HepG2 (cell line): ENCODE results near the gene FOXD2. TPM values are rescaled to one million over a fixed set of nuclear protein-coding genes. Genes with fewer than 3 reads are reported as not detected.

Experiments used
- FUBP1 ChIP-seq: sonication (generic); formaldehyde crosslinking; IDR thresholded peaks from 2 replicates; pipeline ENCODE4 v1.5.1; 2020; ENCODE audit warnings: missing genetic modification reagents, mild to moderate bottlenecking, borderline replicate concordance
- KIAA2018 ChIP-seq: sonication (generic); formaldehyde crosslinking; IDR thresholded peaks from 2 replicates; pipeline ENCODE4 v1.5.0; 2020; ENCODE audit warnings: mild to moderate bottlenecking, missing genetic modification reagents, borderline replicate concordance
- MAFG ChIP-seq: sonication (generic); formaldehyde crosslinking; IDR thresholded peaks from 2 replicates; pipeline ENCODE4 v1.5.1; 2020; ENCODE audit warnings: mild to moderate bottlenecking, missing genetic modification reagents
- PPARG ChIP-seq: conservative IDR thresholded peaks from 2 replicates; pipeline ENCODE4 v1.6.1; 2016; ENCODE audit warnings: missing biosample characterization, missing genetic modification reagents
- RFX3 ChIP-seq: IDR thresholded peaks from 2 replicates; pipeline ENCODE4 v1.6.1; 2016; ENCODE audit warnings: missing biosample characterization, missing genetic modification reagents
- ZNF263 ChIP-seq: sonication (generic); formaldehyde crosslinking; IDR thresholded peaks from 2 replicates; pipeline ENCODE4 v1.4.0; 2020; ENCODE audit warnings: missing genetic modification reagents
- ZNF557 ChIP-seq: sonication (generic); formaldehyde crosslinking; IDR thresholded peaks from 2 replicates; pipeline ENCODE4 v1.4.0; 2020; ENCODE audit warnings: missing genetic modification reagents
- ZNF687 ChIP-seq: sonication (generic); formaldehyde crosslinking; IDR thresholded peaks from 2 replicates; pipeline ENCODE4 v1.5.1; 2020; ENCODE audit warnings: mild to moderate bottlenecking, missing genetic modification reagents, moderate library complexity
- ZNF724P ChIP-seq: sonication (generic); formaldehyde crosslinking; IDR thresholded peaks from 2 replicates; pipeline ENCODE4 v1.8.0; 2022; ENCODE audit warnings: missing genetic modification reagents, borderline replicate concordance
- polyA plus RNA-seq, 8 experiments: library from polyadenylated mRNA; depleted of rRNA in 3 of 8; stranded (reverse) in 7 of 8; unstranded in 1 of 8; fragments of >200 nt; fragmentation: Illumina TruSeq in 4 of 8; extraction: Trizol in 4 of 8; gene quantifications; 2 replicates each; pipeline versions ENCODE4 v1.2.1 to v1.2.3, GENCODE V29; 2011 to 2016; ENCODE audit warnings: low read depth in 4 of 8, missing spikeins in 1 of 8, mixed read lengths in 1 of 8; ENCODE audit not compliant: insufficient read depth in 1 of 8
- total RNA-seq, 5 experiments: library from RNA; depleted of rRNA; stranded (reverse); fragments of >200 nt; fragmentation: Illumina TruSeq; extraction: Trizol; gene quantifications; 2 replicates each; pipeline ENCODE4 v1.2.3, GENCODE V29; 2016; ENCODE audit warnings: low read depth in 1 of 5

Gene FOXD2
- total and polyA plus RNA-seq, 2 of the 13 experiments (the other 11 are each of a cell fraction or from before 2014, with no cell fraction given): 0.01 to 0.09 TPM

GRCh38 chr1:47450606-47451005, 12.8 kb downstream of the FOXD2 start (continued):
- no peak for TF ChIP-seq FUBP1 (CRISPR knock-in tag)
- TF ChIP-seq PPARG (CRISPR knock-in tag): no peak
- TF ChIP-seq ZNF687 (CRISPR knock-in tag): no peak
- TF ChIP-seq RFX3 (CRISPR knock-in tag): no peak
- TF ChIP-seq ZNF263 (CRISPR knock-in tag): no peak
- TF ChIP-seq ZNF557 (CRISPR knock-in tag): no peak
- TF ChIP-seq ZNF724P: no peak
- no peak for TF ChIP-seq MAFG (CRISPR knock-in tag)
- no peak for TF ChIP-seq KIAA2018 (CRISPR knock-in tag)
- TF ChIP-seq, all 625 proteins: peak for 0
